Thymus (tissue), 11 donors: ENCODE data around the gene STEAP1B. TPM values are rescaled to one million over a fixed set of nuclear protein-coding genes. Genes with fewer than 3 reads are reported as not detected.
A peak's percentile ranks its signal among the peaks of the same experiment; 100 is the strongest.
"Not testable (repeated sequence)": the region's sequence is repeated elsewhere in the genome, so short reads cannot be mapped to it uniquely, and the experiment has no call there.

Experiments used
- DNase-seq, 9 donors: peaks; one replicate each; pipeline ENCODE4 v3.0.0-alpha.2; 2013; ENCODE audit warnings: low spot score in 9 of 9, low read depth in 6 of 9, missing footprints in 1 of 9
- H3K27ac ChIP-seq, 2 donors: one replicate each; pipeline ENCODE4 v1.5.1; 2013; ENCODE audit warnings: control low read depth in 1 of 2, low read depth in 1 of 2, low read length in 1 of 2, mild to moderate bottlenecking in 1 of 2, moderate library complexity in 1 of 2
- H3K27me3 ChIP-seq, 2 donors: one replicate each; pipeline ENCODE4 v1.5.1; 2013; ENCODE audit warnings: low read length in 1 of 2; ENCODE audit not compliant: control insufficient read depth in 2 of 2, insufficient read depth in 1 of 2
- H3K36me3 ChIP-seq, 2 donors: one replicate each; pipeline ENCODE4 v1.5.1; 2013; ENCODE audit warnings: low read length in 1 of 2, mild to moderate bottlenecking in 1 of 2, moderate library complexity in 1 of 2; ENCODE audit not compliant: control insufficient read depth in 2 of 2, insufficient read depth in 2 of 2
- H3K4me1 ChIP-seq, 2 donors: one replicate each; pipeline ENCODE4 v1.5.1; 2013; ENCODE audit warnings: low read length in 2 of 2; ENCODE audit not compliant: control insufficient read depth in 2 of 2, insufficient read depth in 2 of 2
- H3K4me3 ChIP-seq, 2 donors: one replicate each; pipeline ENCODE4 v1.5.1; 2013; ENCODE audit warnings: low read length in 2 of 2, control low read depth in 1 of 2, mild to moderate bottlenecking in 1 of 2
- H3K9me3 ChIP-seq, 2 donors: one replicate each; pipeline ENCODE4 v1.5.1; 2013; ENCODE audit warnings: low read length in 1 of 2, mild to moderate bottlenecking in 1 of 2; ENCODE audit not compliant: control insufficient read depth in 2 of 2, insufficient read depth in 1 of 2
- WGBS: extraction: QIAGEN DNeasy Blood & Tissue Kit; methylation state at CpG from one replicate; pipeline ENCODE4 v1.1.7; 2013; 5-methylcytosine and 5-hydroxymethylcytosine counted together
- polyA plus RNA-seq: library from polyadenylated mRNA; stranded (reverse); fragments of 200-250 nt; gene quantifications from one replicate; pipeline ENCODE4 v1.2.3, GENCODE V29; 2013
- total RNA-seq: library from RNA; stranded (reverse); fragments of 120-200 nt; gene quantifications from one replicate; pipeline ENCODE4 v1.2.4, GENCODE V29; 2013
- donor health status: healthy.

The STEAP1B gene
- total and polyA plus RNA-seq, 2 donors: 0.80 to 1.4 TPM

DNA sequence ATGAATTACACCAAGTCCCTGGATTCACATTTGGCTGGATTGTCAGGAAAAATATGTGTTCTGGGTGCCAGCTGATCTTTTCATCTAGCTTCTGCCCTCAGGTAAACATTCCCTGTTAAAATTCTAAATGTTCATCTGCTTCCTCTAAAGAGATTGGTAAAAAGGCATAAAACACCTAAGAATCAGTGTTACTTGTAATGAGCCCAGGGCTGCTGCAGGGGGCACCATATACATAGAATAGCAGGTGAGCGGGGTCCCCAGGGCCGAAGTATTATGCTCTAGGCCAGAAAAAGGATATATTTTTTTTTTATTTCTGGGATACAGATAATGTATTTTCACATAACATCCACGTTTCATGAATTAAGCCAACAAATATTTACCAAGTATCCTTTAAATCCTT lies 4.5 kb upstream of the STEAP1B start:
- not testable (repeated sequence) for H3K36me3 ChIP-seq, H3K4me3 ChIP-seq, H3K4me1 ChIP-seq, DNase-seq, H3K9me3 ChIP-seq, H3K27ac ChIP-seq, H3K27me3 ChIP-seq
- 71% methylated on average over 3 of the region's 3 CpGs for WGBS

DNA sequence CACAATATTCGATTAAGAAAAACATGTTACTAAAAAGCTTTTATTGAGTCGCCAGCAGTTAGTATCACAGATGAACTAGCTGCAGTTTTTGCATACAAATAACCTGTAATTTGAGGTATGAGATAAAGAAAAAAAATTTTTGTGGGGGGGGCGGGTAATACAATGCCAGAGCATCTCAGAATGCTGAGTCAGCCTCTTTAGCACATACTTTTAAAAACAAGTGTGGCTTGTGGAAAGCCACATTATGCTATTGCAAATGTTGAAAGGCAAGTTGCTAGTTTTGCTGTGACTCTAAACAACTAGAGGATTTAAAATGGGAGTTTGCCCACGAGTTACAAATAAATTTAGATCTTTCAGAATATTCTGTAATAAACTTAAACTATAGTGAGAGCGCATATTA lies 2.1 kb upstream of the STEAP1B start:
- DNase-seq, H3K36me3 ChIP-seq, H3K27ac ChIP-seq, H3K4me1 ChIP-seq, H3K9me3 ChIP-seq, H3K4me3 ChIP-seq, H3K27me3 ChIP-seq: not testable (repeated sequence)
- 74% methylated on average over 5 of the region's 5 CpGs for WGBS

DNA sequence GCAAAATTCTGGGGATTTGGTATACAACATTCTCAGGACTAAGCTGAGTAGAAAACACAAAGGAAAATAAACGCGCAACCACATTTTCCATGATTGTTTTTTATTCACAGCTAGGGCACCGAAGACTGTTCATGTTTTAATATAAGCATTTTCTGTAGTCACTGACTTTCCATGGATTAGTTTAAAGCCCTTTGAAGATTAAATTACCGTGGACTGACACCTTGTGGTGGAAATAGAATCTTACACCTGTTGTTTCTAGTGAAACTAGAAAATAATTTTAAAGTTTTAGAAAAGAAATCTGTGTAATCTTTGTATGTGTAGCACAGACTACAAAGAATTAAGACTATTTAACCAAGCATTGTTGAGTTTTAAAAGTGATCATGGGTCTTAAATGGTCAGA lies 1.3 kb upstream of the STEAP1B start:
- not testable (repeated sequence) for H3K4me1 ChIP-seq
- peak in 1 of 9 donors; percentile 61 for DNase-seq

DNA sequence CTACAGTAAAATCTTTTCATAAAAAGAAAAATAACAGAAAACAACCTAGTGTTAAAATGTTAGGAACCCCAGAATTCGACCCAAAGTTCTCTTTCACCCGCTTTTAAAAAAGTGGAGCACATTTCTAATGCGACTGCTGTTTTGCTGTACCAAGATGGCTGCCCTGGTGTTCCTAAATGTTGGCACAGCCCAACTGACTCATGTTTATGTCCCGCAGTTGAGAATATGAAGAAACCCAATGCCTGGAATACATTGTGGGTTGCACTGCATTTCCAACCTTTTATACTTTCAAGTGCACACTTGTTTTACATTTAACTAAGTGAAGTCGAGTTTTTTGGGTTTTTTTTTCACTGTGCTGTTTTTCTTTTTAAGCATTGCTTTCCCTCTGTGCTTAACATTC lies 944 bp downstream of the STEAP1B start:
- no peak for DNase-seq
- peaks cover 0 to 5% of the 10 kb centered on the region in 2 donors for H3K27me3 ChIP-seq
- 97% methylated on average over 5 of the region's 5 CpGs for WGBS

More for the DNA sequence above, 1.3 kb upstream of the STEAP1B start:
- H3K27ac ChIP-seq, H3K4me3 ChIP-seq, H3K36me3 ChIP-seq, H3K27me3 ChIP-seq, H3K9me3 ChIP-seq: not testable (repeated sequence)
- WGBS: 29% methylated on average over 4 of the region's 4 CpGs

DNA sequence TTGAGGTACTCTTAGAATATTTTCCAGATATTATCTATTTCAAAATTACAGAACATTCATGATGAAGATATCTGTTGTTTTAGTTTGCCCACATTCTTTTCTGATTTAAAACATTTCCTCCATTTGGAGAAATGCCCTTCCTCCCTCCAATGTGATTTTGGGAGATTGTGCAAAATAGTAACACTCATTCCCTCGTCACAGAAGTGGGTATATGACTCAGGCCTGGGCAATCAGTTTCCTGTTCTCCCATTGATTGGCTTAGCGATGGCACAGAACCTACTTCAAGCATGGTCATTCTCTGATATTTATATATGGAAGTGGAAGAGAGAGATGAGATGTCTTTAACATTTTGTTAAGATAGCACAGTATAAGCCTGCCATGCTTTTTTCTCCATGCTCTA lies 3.1 kb downstream of the STEAP1B start:
- H3K36me3 ChIP-seq, H3K9me3 ChIP-seq, DNase-seq, H3K4me1 ChIP-seq, H3K27me3 ChIP-seq, H3K27ac ChIP-seq, H3K4me3 ChIP-seq: not testable (repeated sequence)
- WGBS: 47% methylated on average over 2 of the region's 2 CpGs

More for the DNA sequence above, 944 bp downstream of the STEAP1B start:
- H3K9me3 ChIP-seq: no peaks in the 10 kb centered on the region
- no peak overlapping the region for H3K27ac ChIP-seq
- H3K4me3 ChIP-seq: no peak overlapping the region
- H3K36me3 ChIP-seq: no peaks in the 10 kb centered on the region
- peaks cover 0 to 5% of the 10 kb centered on the region in 2 donors for H3K4me1 ChIP-seq

DNA sequence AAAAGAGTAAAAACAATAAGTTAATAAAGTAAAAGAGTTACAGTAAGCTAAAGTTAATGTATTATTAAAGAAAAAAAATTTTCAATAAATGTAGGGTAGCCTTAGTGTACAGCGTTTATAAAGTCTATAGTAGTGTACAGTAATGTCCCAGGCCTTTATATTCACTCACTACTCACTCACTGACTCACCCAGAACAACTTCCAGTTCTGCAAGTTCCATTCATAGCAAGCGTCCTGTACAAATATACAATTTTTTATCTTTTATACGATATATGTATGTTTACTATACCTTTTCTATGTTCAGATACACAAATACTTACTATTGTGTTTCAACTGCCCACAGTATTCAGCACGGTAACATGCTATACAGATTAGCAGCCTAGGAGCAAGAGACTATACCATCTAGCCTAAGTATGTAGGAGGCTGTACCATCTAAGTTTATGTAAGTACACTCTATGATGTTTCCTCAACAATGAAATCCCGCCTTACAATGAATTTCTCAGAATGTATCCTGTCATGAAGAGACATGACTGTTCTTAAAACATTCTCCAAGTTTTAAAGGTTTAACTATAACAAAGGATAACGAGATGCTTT lies 3.6 kb downstream of the STEAP1B start:
- not testable (repeated sequence) for H3K4me1 ChIP-seq, H3K27ac ChIP-seq, H3K9me3 ChIP-seq, H3K27me3 ChIP-seq, DNase-seq, H3K4me3 ChIP-seq, H3K36me3 ChIP-seq
- over 99% methylated on average over 6 of the region's 6 CpGs for WGBS

DNA sequence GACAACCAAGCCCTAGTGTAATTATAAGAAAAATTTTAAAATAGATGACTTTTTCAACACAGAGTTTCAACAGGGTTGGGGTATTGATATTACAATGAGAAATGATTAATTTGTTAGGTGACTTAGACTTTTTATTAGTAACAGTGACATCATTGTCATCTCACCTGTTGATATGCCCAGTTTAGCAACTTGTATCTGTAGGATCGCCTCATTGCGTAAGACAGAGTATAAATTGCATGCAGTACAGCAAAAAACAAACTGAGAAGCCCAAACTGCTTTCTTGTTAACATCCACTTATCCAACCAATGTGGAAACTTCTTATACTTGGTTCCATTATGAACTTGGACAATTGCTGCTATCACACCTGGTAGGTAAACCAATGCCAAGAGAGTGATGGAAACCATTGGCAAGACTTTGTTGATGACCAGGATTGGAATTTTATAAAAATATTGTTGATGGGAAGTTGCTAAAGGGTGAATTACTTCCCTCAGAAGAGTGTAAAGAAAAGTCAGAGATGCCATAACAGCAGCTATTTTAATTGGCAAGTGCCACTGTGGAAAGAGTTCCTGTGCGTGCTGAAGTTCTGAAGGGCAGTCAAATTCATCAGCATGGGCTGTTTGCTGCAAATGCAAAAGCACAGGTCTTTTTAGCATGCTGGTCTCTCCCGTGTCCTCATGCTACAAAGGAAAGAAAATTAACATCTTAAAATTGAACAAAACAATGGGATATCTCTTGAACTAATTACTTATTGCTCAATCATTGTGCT lies 6.6 kb downstream of the STEAP1B start:
- not testable (repeated sequence) for H3K4me1 ChIP-seq, H3K27me3 ChIP-seq, H3K36me3 ChIP-seq, H3K4me3 ChIP-seq, H3K27ac ChIP-seq, H3K9me3 ChIP-seq, DNase-seq
- 98% methylated on average over 4 of the region's 4 CpGs for WGBS

DNA sequence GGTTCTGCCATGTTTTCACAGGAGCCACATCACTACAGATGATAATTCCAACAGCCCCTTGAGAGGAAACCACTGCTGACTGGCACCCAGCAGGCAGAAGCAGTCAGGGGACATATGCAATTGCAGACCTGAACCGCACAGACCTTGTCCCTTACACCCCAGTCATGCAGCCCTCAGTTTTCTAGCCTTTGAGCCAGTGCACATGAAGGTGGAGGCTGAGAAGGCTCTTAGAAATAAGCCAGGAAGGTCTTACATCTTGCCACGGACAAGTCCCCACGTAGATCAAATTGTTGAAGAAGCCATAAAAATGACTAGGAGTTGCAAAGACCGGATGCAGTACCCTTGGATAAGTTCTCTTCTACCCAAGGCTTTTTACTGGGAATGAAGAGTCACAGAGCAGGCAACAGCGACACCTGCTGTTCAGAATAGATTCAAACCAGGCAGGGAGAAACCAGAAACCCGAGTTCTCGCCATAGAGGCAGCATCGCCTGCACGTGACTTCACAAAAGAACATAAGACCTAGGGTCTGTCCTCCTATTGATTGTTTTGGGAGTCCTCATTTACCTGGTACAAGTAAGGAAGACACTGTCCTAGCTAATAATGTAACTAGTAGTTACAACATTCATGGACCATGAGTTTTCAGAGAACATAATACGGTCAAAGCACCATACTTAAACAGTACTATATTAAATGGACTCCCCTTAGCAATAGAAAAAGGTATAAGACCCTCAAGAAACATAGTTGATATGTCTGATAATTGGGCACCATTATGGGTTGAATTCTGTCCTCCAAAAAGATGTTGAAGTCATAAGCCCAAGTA lies 11.1 kb downstream of the STEAP1B start:
- no peaks in the 10 kb centered on the region for H3K27me3 ChIP-seq
- no peaks in the 10 kb centered on the region for H3K36me3 ChIP-seq
- peak; percentile 50 to 87 (median 74) for DNase-seq
- no peak overlapping the region for H3K27ac ChIP-seq
- 22% methylated on average over 10 of the region's 10 CpGs for WGBS
- H3K9me3 ChIP-seq: no peaks in the 10 kb centered on the region
- H3K4me1 ChIP-seq: peaks cover 0 to 26% of the 10 kb centered on the region in 2 donors
- no peak overlapping the region for H3K4me3 ChIP-seq
